CD1c-positive myeloid dendritic cell (primary cell): ENCODE results near the gene CAMK1D.

Experiments used
- DNase-seq: peaks from one replicate; pipeline ENCODE4 v3.0.0-alpha.2; 2016; ENCODE audit errors: extremely low spot score

Gene CAMK1D

DNA sequence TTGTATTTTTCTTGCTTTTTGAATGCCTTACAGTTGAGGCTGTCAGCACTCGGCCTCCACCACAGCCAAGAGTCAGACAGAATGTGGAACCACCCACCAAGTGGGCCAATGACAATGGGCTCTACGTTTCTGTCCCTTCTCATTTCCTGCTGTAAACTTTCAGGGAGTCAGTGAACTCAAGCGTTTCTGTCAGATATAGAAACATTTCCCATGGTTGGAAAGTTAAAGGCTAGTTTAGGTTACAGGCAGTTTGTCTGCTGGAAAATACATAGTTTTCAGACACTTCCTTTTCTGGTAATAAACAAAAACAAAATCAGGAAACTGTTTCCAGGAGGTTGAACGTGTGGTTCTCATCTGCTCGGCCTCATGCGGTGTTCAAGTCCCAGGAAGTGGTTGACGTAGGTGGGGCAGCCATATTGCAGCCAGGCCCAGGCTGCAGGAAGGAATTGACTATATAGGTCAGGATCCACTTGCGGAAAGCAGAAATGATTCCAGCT, 245.1 kb downstream of the CAMK1D start:
- DNase-seq, result peak; percentile 77

DNA sequence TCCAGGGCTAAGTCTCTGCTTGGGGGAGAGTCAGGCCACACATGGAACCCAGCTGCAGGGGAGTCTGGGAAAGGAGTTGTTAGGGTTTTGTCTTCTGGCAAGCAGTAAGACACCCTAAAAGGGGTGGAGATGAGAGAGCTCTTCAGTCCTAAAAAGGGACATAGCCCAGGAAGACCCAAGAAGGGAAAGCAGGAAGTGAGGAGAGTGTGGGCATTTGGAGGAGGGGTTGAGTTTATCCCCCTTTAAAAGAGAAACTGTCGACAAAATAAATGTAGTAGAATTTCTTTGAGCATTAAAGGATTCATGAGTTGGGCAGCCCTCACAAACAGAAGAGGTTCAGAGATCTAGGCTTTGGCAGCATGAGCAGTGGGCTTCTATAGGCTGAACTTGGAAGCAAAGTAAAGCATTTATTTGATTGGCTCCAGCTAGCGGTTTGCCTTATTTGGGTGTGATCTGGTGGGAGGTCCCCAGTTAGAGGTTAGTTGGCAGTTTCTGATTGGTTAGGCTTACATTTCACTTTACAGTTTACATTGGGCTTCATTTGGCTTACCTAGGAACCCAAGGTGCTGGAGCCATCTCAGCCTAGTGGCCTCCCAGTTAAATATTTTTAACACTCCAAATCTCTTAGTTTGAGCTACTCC, 246.7 kb downstream of the CAMK1D start:
- peak; percentile 56 for DNase-seq

DNA sequence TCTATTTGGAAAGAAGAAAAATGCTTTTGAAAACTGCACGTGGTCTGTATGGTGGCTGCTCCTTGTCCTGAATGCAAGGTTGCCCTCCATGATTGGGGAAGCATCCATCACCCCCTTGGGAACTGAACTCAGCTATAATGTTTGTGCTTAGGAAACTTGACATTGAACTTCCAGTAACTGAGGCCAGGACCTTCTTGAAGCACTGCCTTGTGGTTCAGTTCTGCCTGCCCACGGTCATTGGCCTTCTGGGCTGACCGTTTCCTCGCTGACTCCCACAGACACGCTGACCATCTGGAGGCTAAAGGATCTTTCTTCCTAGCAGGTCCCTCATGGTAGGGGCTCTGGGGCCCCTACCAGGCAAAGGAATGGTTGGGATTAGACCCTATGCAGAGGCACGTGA, 247.8 kb downstream of the CAMK1D start:
- DNase-seq, result no peak

DNA sequence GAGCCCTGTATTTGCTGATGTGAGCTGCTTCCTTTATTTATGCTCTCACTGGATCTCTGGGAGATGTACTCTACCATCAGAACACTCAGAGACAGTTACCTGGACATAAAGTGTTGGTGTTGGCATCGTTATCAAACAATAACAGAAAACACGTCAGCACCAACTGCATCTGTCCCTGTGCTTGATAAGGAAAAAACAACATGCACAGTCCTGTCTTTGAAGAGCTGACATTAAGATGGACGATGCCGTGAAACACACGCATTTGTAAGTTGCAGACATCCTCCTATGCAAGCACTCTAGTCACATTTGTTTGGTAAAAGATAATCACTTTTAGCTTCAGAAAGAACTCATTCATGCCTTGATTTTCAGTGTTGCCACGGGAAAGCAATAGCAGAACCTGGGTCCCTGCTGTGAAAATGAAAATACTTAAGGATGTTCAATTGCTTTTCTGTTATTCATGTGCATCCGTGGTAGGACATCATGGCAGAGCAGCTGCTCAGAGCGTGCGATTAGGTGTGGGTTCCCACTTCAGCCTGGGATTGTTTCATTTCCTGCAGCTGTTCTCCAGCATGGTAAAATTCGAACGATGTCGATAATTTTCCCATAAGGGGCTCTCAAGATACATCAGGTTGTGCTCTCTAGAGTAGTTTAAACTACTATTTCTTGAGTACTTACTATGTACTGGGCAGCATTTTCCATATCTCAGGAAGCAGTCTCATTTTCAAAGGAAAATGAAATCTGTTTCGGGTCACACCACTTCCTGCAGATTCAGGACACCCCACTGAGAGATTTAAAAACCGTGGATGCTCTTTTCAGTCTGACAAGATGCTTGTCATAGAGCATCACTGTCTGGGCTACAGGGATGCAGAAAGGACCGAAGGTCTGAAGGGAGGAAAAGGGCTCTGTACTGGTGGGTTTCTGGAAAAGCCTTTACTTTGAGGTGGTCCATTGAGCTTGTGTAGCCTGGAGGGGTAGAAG, 248.7 kb downstream of the CAMK1D start:
- DNase-seq, result no peak

DNA sequence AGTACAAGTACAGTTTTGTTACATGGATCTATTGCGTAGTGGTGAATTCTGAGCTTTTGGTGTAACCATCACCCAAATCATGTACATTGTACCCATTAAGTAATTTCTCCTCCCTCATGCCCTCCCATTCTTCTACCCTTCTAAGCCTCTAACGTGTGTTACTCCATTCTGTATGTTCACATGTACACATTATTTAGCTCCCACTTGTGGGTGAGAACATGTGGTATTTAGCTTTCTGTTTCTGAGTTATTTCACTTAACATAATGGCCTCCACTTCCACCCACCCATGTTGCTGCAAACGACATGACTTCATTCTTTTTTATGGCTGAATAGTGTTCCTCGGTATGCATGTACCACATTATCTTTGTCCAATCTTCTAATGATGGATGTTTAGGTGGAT, 251.3 kb downstream of the CAMK1D start:
- no peak for DNase-seq

DNA sequence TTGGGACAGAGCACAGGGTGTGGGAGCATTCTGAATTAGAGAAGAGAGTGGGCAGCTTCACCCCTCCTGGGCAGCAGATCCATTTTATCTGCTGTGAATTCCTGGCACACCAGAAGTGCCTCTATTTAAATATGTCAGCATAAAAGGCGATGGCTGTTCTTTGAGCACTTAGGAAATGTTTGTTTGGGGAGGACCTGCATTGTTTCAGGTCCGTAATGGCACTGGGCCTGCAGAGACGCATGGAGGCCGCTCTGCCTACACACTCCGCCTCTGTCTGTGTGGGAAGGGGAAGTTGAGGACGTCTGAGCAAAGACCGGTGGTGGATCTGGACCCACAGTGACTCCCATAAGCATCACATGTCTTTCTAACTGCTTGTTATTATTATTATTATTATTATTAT, 253.2 kb downstream of the CAMK1D start:
- DNase-seq, result peak; percentile 64

DNA sequence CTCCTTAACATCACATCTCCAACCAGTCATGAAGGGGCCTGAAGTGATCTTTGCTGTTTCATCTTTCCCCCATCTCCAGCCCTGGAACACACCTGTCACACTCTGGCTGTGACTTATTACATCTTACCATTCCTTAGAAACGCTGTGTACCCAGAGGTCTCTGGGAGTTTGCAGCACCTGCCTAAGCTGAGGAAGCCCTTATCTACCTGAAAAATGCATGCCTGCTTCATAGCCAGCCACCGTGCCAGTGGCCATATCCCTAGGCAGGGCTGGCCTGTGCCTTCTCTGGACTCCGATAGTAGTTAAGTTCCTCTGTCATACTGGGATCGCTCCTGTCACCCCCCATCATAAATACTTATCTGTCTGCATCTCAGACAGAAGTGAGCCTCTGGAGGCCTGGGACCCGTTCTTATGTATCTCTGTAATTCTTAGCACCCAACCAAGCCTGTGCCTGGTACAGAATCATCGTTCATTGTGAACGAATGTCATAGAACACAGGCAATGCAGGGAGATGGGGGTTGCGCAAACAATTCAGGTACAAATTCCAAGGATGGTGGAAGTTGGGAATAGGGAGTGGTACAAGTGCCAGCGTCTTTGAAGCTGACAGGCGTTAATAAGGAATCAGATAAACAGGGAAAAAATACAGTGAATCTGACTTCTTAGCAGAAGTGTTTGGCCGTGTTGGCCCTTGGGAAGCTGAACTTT, 254.6 kb downstream of the CAMK1D start:
- no peak for DNase-seq

DNA sequence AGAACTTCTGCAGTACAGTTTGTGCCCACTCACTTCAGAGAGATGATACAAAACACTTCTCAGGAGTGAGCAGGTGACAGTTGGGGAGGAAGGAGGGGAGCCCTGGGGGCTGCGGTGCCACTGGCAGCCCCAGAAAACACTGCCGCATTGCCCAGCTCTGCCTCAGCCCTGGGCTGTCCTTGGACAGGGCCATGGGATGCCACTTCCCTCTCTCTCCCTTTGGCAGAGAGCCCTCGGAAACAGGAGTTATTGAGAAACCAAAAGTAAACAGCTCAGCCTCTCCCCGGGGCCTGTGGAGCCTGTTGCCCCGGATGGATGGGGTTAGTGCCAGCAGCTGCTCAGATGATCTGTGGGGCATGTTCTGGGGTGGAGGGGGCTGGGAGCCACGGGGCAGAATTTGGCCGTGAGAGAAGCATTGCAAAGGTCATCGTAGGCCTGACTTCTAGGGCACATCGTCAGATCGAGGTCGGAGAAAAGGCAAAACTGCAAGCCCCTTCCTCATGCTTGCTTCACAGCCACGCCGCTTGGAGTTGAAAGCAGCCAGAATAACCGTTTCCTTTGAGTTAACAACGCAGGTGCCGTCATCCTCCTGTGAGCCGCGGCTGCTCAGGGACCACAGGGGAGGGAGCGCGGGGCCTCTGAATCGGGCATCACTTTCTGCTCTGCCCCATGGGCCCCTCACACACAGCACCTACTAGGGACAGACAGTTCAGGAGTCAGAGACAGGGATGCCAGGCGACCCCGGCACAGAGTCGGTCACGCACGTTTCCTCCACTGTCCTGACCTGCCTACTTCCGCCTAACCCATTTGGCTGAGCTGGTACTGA, 256.4 kb downstream of the CAMK1D start:
- peak; percentile 62 for DNase-seq

DNA sequence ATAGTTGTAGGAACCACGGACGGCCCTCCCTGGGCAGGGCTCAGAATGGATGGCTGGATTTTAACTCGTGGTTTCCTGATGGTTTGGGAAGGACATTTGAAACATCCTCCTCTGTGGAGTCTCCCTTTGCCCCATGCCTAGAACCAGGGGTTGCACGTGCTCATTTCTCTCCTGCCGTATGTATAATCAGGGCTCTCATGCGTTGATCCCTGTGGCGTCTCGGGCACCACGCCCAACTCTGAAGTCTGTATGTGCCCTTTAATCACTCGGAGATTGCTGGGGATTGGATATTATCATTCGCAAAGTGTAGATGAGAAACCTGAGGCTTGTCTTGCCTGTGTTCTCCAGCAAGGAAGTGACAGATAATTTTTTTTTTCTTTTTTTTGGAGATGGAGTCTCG, 257.1 kb downstream of the CAMK1D start:
- DNase-seq, result no peak

DNA sequence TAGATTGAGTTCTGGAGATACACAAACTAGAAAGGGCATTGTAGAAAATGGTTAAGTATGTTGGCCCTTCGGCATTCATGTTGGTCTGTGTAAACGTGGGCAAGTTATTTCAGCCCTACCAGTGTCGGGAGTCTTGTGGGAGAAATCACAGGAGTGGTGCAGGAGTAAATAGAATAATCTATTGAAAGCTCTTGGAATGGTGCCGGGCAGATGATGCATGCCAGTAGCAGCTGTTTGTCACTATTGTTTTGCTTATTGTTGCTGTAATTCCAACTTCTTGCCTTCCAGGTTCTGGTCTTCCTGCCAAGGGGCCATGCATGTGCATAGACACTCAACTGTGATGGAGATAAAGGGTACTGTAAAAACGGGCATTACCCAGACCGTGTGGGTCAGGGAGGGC, 259.4 kb downstream of the CAMK1D start:
- no peak for DNase-seq

DNA sequence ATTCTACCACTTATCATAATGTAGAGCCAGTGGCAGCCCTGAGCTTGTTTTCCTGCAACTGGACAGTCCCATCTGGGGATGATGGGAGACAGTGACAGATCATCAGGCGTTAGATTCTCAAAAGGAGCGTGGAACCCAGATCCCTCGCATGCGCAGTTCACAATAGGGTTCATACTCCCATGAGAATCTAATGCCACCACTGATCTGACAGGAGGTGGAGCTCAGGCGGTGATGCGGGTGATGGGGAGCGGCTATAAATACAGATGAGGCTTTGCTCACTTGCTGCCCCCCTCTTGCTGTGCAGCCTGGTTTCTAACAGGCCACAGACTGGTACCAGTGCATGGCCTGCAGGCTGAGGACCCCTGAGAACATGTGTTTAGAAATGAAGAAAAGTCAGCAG, 260.1 kb downstream of the CAMK1D start:
- no peak for DNase-seq

DNA sequence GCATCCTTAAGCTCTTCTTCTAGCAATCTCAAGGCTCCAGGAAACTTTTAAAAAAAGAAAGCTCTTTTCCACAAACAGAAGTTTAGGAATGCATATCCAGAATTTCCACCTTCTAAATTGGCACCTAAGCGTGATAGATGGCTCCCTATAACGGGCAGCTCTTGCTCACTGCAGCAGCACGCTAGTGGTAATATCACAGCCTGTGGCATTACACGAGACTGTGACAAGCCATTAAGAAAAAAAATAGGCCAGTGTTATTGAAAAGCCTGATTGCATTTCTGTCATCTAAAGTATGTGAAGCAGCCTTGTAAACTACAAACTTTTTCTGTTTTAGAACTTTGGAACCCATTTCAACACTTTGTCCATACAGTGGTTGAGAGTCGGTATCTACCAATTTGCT, 263.8 kb downstream of the CAMK1D start:
- DNase-seq, result no peak

DNA sequence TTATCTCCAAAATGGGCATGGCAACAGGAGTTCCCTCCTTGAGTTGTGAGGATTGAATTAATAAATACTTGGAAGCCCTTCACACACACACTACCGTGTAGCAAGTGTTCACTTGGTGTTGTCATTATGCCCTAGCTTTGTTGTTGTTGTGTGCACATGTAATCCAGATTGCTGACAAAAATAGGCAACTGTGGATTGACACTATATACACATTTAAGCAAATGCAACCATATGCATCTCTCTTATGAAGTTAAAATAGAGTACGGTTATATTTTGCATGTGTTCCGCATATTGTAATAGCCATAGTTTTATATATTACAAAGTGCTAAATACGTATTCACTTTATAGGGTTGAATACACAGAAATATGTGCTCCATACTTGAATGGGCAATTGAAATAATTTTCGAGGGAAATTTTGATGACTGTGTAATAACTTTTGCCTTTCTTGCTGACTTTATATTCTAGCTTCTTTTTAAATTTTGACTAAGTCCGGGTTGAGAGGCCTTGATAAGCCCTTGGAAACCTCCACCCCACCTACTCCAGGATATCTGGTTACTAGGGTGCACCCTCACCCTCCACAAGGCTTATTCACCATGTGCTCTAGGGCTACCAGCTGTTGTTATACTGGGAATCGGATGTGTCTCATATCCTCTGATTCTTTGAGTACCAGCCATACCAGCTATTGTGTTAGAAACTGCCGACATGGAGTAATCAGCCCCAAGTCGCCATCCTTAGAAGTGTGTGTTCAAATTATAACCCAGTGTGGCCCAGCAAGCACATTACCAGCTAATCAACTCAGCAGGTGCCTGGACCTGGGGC, 265.0 kb downstream of the CAMK1D start:
- no peak for DNase-seq

DNA sequence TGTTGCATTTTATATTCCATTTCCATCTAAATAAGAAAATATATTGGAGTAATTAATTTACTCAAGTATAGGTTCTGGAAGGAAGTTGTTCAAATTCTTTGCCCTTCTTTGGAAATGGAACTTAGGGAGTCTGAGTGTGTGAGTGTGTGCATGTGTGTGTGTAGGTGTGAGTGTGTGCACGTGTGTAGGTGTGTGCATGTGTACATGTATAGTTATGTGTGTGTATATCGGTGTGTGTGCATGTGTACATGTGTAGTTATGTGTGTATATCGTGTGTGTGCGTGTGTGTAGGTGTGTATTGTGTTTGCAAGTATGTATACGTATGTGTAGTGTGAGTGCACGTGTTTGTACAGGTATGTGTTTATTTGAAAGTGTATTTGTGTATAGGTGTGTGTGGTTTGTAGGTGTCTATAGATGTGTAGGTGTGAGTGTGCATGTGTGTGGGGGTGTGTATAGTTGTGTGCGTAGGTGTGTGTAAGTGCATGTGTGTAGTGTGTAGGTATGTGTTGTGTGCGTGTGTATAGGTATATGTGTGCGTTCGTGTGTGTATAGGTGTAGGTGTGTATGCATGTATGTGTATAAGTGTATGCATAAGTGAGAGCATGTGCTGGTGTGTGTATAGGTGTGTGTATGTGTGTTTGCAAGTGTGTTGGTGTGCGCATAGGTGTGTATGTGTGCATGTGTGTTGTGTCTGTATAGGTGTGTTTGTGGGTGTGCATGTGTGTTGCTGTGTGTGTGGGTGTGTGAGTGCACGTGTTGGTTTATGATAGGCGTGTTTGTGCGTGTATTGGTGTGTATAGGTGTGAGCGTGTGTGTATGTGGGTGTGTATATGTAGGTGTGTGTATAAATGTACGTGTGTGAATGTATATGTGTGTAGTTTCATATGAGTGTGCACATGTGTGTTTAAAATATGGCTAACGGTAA, 266.2 kb downstream of the CAMK1D start:
- DNase-seq, result no peak

DNA sequence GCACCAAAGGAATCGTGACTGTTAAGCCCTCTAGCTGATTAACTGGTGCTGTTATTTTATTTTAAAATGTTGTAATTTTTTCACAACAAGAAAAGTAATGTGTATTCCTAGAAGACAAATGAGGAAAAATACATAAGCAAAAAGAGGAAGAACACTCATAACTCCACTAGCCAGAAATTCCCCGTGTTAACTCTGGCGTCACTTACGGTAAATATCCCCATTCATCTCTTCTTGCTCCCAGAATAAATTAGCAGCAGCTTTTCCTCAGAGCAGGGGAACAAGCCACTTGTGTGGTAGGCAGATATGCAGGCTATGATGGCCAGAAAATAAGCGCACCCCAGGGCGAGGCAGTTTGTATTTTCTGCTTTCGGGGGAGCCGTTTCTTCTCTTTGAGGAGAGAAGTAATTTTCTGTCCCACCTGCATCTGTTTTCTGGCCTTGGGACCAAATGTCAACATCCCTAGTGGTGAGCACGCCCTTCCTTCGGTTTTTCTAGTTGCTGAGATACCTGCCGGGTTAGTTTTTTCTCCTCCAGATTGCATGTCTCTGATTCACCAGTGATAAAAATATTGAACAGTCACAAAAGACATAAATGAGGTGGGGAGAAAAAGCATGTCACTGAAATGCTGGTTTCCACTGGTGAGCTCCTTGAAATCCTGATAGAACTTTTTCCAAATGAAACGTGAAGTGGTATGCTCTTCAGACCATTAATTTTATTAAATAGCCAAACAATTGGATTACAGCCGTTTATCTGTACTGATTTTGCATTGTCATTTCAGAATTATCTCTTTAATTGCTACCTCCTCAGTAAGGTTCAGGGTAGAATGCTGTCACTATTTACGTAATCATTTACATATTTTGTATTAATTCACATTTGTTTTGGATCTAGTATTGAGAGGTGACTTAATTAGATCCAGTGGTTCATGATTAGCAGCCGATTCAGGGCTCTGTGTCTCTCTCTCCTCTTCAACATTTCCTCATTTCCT, 268.1 kb downstream of the CAMK1D start:
- DNase-seq, result peak; percentile 82

DNA sequence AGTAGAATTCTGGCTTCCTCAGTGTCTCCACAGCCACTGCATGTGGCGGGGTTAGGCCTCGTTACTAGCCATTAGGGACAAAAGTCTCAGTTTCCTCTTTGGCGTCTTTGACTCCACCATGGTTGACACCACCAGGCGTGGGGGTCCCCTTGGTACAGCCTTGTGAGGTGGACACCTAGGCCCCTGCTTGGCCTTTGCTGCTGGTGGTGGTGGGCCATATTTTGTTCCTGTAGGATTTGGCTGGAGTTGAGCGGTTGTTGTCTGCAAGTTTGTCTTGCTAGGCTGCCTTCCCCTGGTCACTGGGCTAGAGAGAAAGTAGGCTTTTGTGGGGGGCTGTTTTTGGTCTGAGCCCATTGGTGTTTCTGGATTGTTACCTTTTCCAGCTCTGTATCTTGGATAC, 272.7 kb downstream of the CAMK1D start:
- no peak for DNase-seq

DNA sequence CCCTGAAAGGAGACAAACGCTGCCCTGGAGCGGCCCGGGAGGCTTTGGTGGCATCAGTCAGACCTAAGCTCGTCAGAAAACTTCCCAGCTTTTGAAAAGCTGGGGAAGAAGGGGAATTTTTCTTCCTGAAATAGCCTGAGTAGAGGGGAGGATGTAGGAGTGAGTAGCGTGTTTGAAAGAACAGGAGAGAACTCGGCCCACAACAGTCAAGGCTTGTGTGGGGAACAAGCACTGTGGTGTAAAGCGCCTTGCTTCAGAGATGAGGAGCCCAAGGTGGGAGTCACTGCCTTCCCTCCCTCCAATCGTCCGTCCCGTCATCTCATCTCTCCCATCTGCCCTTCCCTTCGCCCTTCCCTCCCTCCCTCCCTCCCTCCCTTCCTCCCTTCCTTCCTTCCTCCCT, 273.3 kb downstream of the CAMK1D start:
- no peak for DNase-seq

DNA sequence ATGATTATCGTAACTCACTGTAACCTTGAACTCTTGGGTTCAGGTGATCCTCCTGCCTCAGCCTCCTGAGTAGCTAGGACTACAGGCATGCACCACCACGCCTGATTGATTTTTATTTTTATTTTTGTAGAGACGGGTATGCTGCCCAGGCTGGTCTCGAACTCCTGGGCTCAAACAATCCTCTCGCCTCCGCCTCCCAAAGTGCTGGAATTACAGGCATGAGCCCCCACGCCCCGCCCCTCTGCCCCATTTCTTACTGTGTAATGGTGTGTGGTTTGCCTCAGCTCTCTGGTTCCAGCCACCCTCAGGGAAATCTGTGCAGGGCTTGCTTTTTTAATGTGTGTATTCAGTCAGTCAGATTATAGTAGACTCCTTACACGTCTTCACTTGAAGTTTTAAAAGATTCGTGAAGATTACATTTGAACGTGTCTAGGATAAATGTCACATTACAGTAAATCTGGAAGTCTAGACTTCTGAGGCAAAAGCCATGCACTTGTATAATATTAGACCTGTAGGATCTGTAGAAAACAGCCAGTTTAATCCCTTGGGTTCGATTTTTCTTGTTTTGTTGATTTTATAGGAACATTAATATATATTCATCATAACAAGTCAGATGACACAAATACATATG, 276.2 kb downstream of the CAMK1D start:
- no peak for DNase-seq
